ENCODE measurements around the gene PRSS2.

GRCh38 chr7:142749218-142749993, 21.4 kb upstream of the PRSS2 start, which contains the start of gene PRSS1:
- TF ChIP-seq CTCF (IDR thresholded peaks at IDR 0.05; ENCODE audit: low read depth, low read length, poor library complexity, severe bottlenecking) = no peak
- no peak for TF ChIP-seq EZH2phosphoT487 (IDR thresholded peaks at IDR 0.05; ENCODE audit: borderline replicate concordance, low read length)
